ENCODE results near the gene ARHGEF1. TPM values are rescaled to one million over a fixed set of nuclear protein-coding genes. Genes with fewer than 3 reads are reported as not detected.

The ARHGEF1 gene
- total RNA-seq, 1 donor from 2014 or later, result 73.1 TPM

- Histone ChIP-seq H3K27me3 (ENCODE audit: insufficient read depth, low read length) (peaks cover 86% of the 10 kb centered on the region), H2AFZ (ENCODE audit: low read depth, low read length) (no peak overlapping the region), H3K79me2 (ENCODE audit: insufficient read depth, low read length) (no peaks in the 10 kb centered on the region), H3K9me3 (ENCODE audit: insufficient read depth, low read depth, low read length) (peaks cover 9% of the 10 kb centered on the region), H4K20me1 (ENCODE audit: insufficient read depth, low read length) (peaks cover 30% of the 10 kb centered on the region), H3K9ac (ENCODE audit: low read length) (no peak overlapping the region), H3K4me1 (ENCODE audit: insufficient read depth, low read length) (no peaks in the 10 kb centered on the region), H3K4me3 (ENCODE audit: insufficient read depth, low read depth, low read length) (no peak overlapping the region), H3K36me3 (ENCODE audit: insufficient read depth, low read length) (no peaks in the 10 kb centered on the region), H3K27ac (ENCODE audit: low read depth, low read length) (no peak overlapping the region), H3K4me2 (ENCODE audit: low read length) (no peak overlapping the region)
- peak overlapping the region; percentile 80 for H3K4me3 Mint-ChIP-seq (ENCODE audit: unreplicated experiment)
- no peak overlapping the region for H3K27ac Mint-ChIP-seq (ENCODE audit: unreplicated experiment)
- H3K36me3 Mint-ChIP-seq (ENCODE audit: low read depth, unreplicated experiment), result peaks cover 2% of the 10 kb centered on the region
- peaks cover 12% of the 10 kb centered on the region for H3K4me1 Mint-ChIP-seq (ENCODE audit: low read depth, unreplicated experiment)
- FAIRE-seq (no peak), DNase-seq (ENCODE audit: low read depth) (no peak)
- peaks cover 5% of the 10 kb centered on the region for H3K9me3 Mint-ChIP-seq (ENCODE audit: unreplicated experiment)
- H3K27me3 Mint-ChIP-seq (ENCODE audit: low read depth, unreplicated experiment), result peaks cover 47% of the 10 kb centered on the region
- TF ChIP-seq EZH2 (IDR thresholded peaks at IDR 0.05; ENCODE audit: insufficient read depth, low read length) (peak; percentile 45), CTCF (IDR thresholded peaks at IDR 0.05; ENCODE audit: insufficient read depth, low read depth, low read length) (no peak)
Observed at GRCh38 chr19:41929536-41930071, 46.6 kb downstream of the ARHGEF1 start.

- no peak for TF ChIP-seq EZH2 (IDR thresholded peaks at IDR 0.05; ENCODE audit: insufficient read depth, low read length)
- no peak for TF ChIP-seq CTCF (IDR thresholded peaks at IDR 0.05; ENCODE audit: insufficient read depth, low read depth, low read length)
- H3K27ac ChIP-seq (ENCODE audit: low read depth, low read length), result no peak overlapping the region
- H3K9me3 Mint-ChIP-seq (ENCODE audit: unreplicated experiment), result peaks cover 5% of the 10 kb centered on the region
- H3K27me3 Mint-ChIP-seq (ENCODE audit: low read depth, unreplicated experiment), result peaks cover 53% of the 10 kb centered on the region
- no peak overlapping the region for H3K4me3 Mint-ChIP-seq (ENCODE audit: unreplicated experiment)
- H3K79me2 ChIP-seq (ENCODE audit: insufficient read depth, low read length), result no peaks in the 10 kb centered on the region
- no peak for FAIRE-seq
- H3K4me3 ChIP-seq (ENCODE audit: insufficient read depth, low read depth, low read length), result no peak overlapping the region
- peaks cover 2% of the 10 kb centered on the region for H3K36me3 Mint-ChIP-seq (ENCODE audit: low read depth, unreplicated experiment)
- no peak overlapping the region for H3K27ac Mint-ChIP-seq (ENCODE audit: unreplicated experiment)
- no peak overlapping the region for H3K9ac ChIP-seq (ENCODE audit: low read length)
- no peak overlapping the region for H3K4me2 ChIP-seq (ENCODE audit: low read length)
- no peak for DNase-seq (ENCODE audit: low read depth)
- peaks cover 32% of the 10 kb centered on the region for H4K20me1 ChIP-seq (ENCODE audit: insufficient read depth, low read length)
- H3K27me3 ChIP-seq (ENCODE audit: insufficient read depth, low read length), result peaks cover 86% of the 10 kb centered on the region
- peaks cover 9% of the 10 kb centered on the region for H3K9me3 ChIP-seq (ENCODE audit: insufficient read depth, low read depth, low read length)
- H3K36me3 ChIP-seq (ENCODE audit: insufficient read depth, low read length), result no peaks in the 10 kb centered on the region
- H2AFZ ChIP-seq (ENCODE audit: low read depth, low read length), result no peak overlapping the region
- H3K4me1 Mint-ChIP-seq (ENCODE audit: low read depth, unreplicated experiment), result peaks cover 12% of the 10 kb centered on the region
- peaks cover 1% of the 10 kb centered on the region for H3K4me1 ChIP-seq (ENCODE audit: insufficient read depth, low read length)
Observed at GRCh38 chr19:41930322-41930722, 47.3 kb downstream of the ARHGEF1 start.

GRCh38 chr19:41930926-41931592 lies 48.1 kb downstream of the ARHGEF1 start:
- TF ChIP-seq CTCF (IDR thresholded peaks at IDR 0.05; ENCODE audit: insufficient read depth, low read depth, low read length), result peak; percentile 33
- no peak for TF ChIP-seq EZH2 (IDR thresholded peaks at IDR 0.05; ENCODE audit: insufficient read depth, low read length)
- FAIRE-seq (no peak), DNase-seq (ENCODE audit: low read depth) (no peak)
- H3K4me1 Mint-ChIP-seq (ENCODE audit: low read depth, unreplicated experiment), result peaks cover 12% of the 10 kb centered on the region
- no peak overlapping the region for H3K4me3 ChIP-seq (ENCODE audit: insufficient read depth, low read depth, low read length)
- H3K4me3 Mint-ChIP-seq (ENCODE audit: unreplicated experiment), result no peak overlapping the region
- H2AFZ ChIP-seq (ENCODE audit: low read depth, low read length), result no peak overlapping the region
- no peak overlapping the region for H3K27ac ChIP-seq (ENCODE audit: low read depth, low read length)
- H3K27ac Mint-ChIP-seq (ENCODE audit: unreplicated experiment), result no peak overlapping the region
- H3K9ac ChIP-seq (ENCODE audit: low read length), result no peak overlapping the region
- peaks cover 55% of the 10 kb centered on the region for H3K27me3 Mint-ChIP-seq (ENCODE audit: low read depth, unreplicated experiment)
- peaks cover 6% of the 10 kb centered on the region for H3K4me1 ChIP-seq (ENCODE audit: insufficient read depth, low read length)
- no peaks in the 10 kb centered on the region for H3K36me3 ChIP-seq (ENCODE audit: insufficient read depth, low read length)
- no peak overlapping the region for H3K4me2 ChIP-seq (ENCODE audit: low read length)
- H3K27me3 ChIP-seq (ENCODE audit: insufficient read depth, low read length), result peaks cover 83% of the 10 kb centered on the region
- peaks cover 5% of the 10 kb centered on the region for H3K9me3 Mint-ChIP-seq (ENCODE audit: unreplicated experiment)
- peaks cover 31% of the 10 kb centered on the region for H4K20me1 ChIP-seq (ENCODE audit: insufficient read depth, low read length)
- peaks cover 2% of the 10 kb centered on the region for H3K36me3 Mint-ChIP-seq (ENCODE audit: low read depth, unreplicated experiment)
- H3K79me2 ChIP-seq (ENCODE audit: insufficient read depth, low read length), result no peaks in the 10 kb centered on the region
- H3K9me3 ChIP-seq (ENCODE audit: insufficient read depth, low read depth, low read length), result peaks cover 5% of the 10 kb centered on the region

All from astrocyte (in vitro differentiated cells and primary cell).